T-helper 2 cell treated with Interferon-gamma antibody and Interleukin-4, amounts not matched to agents 100 ng/mL and 5 ng/mL, for 36 hours (primary cell): Measurements from ENCODE around the gene TMUB1. TPM values are rescaled to one million over a fixed set of nuclear protein-coding genes. Genes with fewer than 3 reads are reported as not detected.
"Not testable (repeated sequence)": the region's sequence is repeated elsewhere in the genome, so short reads cannot be mapped to it uniquely, and the experiment has no call there.

Source experiments
- intact Hi-C: fragments of 100-400 bp; cut with micrococcal nuclease; formaldehyde crosslinking; loops from one replicate; pipeline ENCODE4 v1.15.1; 2023
- total RNA-seq: library from RNA; stranded (reverse); gene quantifications from 2 replicates; pipeline ENCODE4 v1.2.3, GENCODE V29; 2022

Gene TMUB1
- total RNA-seq, 1 donor from 2014 or later, result 55.4 TPM

DNA sequence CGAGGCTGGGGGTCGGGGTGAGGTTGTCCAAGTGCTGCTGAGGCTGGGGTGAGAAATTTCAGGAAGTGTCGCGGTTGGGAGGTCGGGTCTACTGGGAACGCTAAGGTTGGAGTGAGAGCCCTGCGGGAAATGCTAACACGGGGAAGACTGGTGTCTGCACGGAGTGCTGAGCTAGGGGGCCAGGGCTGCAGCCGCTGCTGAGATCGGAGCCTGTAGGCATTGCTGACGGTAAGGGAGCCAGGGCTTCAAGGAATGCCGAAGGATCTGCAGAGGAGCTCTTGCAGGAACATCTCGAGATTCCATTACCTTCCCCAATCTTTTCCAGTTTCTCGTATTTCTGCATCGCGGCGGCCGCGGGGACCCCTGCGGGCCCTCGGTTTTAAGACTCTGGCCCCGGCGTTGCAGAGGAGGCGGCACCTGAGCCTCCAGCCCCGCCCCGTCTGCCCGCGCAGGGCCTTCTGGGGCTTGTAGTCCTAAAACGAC, 25.7 kb downstream of the TMUB1 start, which contains the start of gene CDK5:
Gene CDK5, minus strand, starts transcription at position 392 of the 483 bp plus-strand sequence. Its CDS starts 49 bp downstream, at position 343.
- intact Hi-C loops, result loop anchor here (1.0 to 5.0 kb wide), 2 partner anchors 45 to 170 kb away; partner anchors contain the start of gene ABCF2

DNA sequence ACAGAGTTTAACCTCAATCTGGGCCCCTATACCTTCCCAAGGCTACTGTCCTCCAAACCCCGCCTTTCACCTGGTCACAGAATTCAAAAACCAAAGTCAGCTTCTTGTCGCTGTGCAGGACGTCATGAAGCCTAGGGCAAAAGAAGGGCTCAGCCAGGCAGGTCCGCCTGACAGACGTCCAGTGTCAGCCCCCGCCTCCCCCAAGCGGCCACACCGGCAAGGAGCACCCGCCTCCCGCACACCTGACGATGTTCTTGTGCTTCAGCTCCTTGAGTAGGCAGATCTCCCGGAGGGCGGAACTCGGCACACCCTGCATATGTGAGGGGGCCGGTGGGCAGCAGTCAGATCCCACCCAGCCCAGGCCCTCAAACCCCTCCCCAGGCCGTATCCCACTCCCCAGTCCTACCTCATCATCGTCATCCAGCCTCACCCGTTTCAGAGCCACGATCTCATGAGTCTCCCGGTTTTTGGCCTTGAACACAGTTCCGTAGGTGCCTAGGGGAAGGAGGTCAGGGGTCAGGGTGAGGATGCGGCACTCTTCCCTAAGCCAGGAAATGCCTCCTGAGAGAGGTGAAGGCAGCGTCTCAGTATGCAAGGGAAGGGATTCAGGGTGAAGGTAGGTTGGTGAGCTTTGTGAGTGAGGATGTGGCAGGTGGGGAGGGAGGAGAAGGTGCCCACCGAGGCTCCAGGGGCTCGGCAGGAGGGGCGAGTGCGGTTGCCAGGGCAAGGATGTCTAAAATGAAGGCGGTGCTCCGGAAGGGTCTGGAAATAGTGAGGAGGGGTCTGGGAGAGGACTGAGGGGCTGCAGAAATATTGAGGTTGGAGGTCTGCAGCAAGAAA, 26.4 kb downstream of the TMUB1 start:
- intact Hi-C loops, result loop anchor here (1.0 to 5.0 kb wide), 2 partner anchors 45 to 170 kb away; partner anchors contain the start of gene ABCF2

DNA sequence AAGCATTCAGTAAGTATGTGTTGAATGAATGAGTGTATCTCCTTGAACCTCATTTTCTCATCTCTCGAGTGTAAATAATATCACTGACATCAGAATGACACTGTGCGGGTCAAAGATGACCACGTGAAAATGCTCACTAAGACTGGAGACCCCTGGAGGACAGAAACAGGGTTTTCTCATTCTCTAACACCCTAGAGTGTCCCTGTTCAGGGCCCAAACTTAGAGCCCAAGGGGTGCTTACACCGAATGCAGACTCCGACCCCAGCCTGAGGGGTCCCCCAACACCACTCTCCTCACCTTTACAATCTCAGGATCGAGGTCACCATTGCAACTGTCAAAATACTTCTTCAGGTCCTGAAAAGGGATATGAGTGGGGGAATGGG, 27.0 kb downstream of the TMUB1 start:
- intact Hi-C loops, result loop anchor here (5.0 kb wide), 1 partner anchor 44 kb away; no protein-coding TSS in a partner anchor

DNA sequence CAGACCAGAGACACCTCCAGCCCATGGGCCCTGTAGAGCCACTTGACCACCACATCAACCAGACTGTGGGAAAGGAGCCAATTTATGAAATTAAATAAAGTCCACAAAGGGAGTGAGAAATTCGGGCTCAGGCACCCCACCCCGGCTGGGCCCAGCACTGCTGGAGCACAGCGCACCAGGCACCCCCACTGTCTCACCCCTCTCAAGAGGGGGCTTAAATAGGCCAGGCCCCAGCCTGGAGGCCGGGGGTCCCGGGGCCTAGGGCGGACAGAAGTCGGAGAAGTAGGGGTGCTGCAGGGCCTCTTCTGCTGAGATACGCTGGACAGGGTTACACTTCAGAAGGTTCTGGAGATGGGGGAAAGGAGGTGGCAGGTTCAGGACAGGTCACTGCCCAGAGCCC, 29.5 kb downstream of the TMUB1 start:
- intact Hi-C loops, result no loop called here

DNA sequence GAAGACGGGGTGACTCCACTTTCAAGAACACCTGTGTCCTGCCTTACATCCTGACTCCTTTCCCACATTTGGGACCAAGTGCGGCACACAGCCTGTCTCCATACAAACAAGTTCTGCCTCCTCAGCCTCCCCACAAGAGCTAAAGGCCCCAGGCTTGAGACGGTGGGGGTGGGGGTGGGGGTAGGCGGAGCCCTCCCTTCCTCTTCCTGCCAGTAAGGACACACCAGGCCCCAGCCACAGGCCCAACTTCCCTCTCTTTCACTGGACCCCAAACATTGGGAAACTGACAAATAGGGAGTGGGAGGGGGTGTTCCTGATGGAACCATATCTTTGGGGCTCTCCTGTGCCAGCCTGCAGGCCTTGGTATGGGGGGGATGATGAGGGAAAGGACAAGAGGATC, 30.2 kb downstream of the TMUB1 start:
- intact Hi-C loops, result no loop called here

DNA sequence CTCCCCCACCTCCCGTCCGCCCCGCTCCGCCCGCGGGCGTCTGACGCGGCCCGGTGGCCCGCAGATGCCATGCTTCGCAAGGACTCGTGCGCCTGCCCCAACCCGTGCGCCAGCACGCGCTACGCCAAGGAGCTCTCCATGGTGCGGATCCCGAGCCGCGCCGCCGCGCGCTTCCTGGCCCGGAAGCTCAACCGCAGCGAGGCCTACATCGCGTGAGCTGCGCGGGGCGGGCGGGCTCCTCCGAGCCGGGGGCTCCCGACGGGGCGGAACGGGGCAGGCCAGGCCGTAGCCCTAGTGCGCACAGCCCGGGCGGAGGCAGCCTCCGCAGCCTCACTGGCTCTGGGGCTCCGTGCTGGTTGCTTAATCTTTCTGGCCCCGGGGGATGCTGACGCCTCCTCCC, 32.2 kb downstream of the TMUB1 start:
- intact Hi-C loops, result no loop called here

DNA sequence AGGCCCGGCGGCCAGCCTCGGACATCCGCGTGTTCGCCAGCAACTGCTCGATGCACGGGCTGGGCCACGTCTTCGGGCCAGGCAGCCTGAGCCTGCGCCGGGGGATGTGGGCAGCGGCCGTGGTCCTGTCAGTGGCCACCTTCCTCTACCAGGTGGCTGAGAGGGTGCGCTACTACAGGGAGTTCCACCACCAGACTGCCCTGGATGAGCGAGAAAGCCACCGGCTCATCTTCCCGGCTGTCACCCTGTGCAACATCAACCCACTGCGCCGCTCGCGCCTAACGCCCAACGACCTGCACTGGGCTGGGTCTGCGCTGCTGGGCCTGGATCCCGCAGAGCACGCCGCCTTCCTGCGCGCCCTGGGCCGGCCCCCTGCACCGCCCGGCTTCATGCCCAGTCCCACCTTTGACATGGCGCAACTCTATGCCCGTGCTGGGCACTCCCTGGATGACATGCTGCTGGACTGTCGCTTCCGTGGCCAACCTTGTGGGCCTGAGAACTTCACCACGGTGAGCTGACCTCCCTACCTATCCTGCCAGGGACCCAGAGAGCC, 34.3 kb downstream of the TMUB1 start:
- intact Hi-C loops, result no loop called here

DNA sequence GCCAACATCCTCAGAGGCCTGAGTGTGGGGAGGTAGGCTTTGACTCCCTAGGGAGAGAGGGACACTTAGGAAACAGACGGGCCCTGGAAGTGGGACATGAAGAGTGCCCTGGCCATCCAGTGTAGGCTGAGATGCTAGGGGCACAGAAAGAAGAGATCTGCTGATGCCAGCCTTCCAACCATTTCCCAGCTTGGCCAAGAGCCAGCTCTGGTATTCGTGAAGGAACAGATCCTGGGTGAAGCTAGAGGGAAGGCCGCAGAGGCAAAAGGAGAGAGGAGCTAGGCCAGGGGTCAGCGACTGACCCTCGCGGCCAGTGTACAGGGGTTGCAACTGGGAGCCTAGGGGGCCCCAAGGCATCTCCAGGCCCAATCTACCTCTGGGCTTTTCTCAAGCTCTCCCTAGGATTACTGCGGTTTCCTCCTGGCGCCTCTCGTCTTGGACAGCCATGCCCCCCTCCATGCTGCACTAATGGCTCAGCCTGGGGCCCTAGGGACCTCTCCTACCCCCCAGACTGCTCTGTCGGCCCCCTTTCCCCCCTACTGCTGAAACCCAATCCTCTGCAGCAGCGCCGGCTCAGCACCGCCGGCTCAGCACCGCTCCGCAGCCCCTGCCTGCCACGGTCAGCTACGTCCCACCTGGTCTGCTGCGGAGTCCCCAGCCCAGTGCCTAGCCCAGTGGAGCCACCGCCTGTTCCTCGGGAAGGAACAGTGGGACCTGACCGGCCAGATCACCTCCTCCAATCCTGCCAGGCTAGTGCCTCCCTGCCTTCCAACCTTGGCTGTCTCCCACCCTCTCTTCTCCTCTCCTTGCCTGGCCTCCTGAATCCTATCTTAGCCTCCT, 35.1 kb downstream of the TMUB1 start, which contains the start of gene ASIC3:
Gene ASIC3, plus strand, starts transcription at position 556 of the 840 bp plus-strand sequence. CDS start 355 bp downstream, outside the sequence.
- intact Hi-C loops, result no loop called here

DNA sequence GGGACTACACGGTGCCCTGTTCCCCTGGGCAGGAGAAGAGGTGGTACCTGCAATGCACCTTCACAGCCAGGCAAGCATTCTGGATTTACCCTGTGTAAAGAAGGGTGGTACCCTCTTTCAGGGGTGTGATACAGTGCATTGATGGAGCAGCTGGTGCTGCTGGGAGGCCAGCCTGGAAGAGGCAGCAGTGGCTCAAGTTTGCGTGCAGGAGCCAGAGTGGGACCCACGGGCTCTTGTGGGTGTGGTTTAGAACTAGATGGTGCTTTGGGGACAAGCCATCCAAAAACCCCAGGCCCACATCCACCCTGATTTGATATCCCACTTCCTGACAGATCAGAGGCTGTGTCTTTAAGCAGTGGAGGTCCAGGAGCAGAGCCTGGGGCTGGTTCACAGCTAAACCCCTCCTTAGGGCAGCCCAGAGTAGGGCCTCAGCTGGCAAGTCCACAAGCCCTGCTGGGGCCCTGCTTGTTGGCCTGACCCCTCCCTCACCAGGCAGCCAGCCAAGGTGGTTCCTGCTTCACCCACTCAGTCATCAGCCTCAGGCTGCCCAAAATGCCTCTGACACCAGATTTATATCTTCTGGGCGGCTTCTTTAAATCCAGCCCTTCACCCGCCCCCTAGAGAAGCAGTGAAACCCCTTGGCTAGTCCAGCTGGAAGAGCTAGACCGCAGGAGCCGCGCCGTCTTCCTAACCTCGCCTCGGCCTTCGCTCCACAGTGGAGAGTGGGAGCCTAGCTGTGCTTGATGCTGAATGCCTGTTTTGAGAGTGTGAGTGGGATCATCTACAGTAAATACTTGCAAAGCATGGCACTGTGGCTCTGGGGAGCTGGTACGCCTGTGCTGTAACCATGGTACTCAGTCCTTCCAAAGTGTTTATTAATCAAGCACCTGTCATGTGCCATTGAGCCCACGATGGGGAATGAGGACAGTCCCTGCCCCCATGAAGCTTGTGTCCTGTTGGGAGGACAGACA, 36.4 kb downstream of the TMUB1 start:
- intact Hi-C loops, result no loop called here

DNA sequence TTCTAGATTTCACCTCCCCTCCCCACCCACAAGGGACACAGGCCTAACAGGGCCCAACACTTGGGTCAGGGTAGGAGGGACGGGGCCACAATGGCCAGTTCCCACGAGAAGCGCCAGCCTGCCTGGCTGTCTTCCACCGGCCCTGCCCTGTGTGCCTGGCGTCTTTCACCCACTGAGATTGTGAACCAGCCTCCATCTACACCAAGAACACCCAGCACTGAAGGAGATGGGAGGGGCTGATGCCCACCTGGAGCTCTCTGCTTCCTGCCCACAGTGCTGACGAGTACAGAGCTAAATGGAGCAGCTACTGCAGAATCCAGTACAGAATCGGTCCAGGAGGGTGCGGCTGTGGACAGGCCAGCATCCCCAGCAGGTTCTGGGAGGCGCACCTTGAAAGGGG, 37.3 kb downstream of the TMUB1 start:
- intact Hi-C loops, result no loop called here

DNA sequence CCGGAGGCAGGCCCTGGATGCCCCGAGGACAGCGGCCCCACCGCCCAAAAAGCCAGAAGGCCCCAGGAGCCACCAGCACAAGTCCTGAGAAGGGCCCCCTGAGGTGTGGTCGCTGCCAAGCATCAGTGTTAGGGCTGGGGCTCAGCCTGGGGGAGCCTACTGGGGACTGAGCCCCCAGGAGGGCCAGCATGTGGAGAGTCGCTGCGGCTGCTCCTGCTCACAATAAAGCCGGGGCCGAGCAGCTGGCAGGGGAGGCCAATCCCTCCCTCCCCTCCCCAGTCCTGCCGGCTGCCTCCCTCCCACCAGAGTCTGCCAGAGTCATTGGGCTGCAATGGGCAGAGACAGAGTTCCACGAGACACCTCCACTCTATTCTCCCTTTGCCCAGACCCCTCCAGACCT, 38.0 kb downstream of the TMUB1 start:
- intact Hi-C loops, result no loop called here

DNA sequence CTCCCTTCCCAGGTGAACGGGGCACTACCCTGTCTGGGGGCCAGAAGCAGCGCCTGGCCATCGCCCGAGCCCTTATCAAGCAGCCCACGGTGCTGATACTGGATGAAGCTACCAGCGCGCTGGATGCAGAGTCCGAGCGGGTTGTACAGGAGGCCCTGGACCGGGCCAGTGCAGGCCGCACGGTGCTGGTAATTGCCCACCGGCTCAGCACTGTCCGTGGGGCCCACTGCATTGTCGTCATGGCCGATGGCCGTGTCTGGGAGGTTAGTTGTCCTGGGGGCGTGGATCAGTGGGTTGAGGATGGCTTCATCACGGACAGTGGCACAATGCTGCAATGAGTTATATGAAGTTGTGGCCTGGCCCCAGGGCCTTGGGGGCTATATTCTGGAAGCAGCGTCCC, 39.3 kb downstream of the TMUB1 start:
- intact Hi-C loops, result no loop called here

DNA sequence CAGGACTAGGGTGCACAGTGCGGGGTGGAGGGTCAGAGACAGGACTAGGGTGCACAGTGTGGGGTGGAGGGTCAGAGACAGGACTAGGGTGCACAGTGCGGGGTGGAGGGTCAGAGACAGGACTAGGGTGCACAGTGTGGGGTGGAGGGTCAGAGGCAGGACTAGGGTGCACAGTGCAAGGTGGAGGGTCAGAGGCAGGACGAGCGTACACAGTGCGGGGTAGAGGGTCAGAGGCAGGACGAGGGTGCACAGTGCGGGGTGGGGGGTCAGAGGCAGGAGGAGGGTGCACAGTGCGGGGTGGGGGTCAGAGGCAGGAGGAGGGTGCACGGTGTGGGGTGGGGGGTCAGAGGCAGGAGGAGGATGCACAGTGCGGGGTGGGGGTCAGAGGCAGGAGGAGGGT, 39.8 kb downstream of the TMUB1 start:
- intact Hi-C loops, result not testable (repeated sequence)

DNA sequence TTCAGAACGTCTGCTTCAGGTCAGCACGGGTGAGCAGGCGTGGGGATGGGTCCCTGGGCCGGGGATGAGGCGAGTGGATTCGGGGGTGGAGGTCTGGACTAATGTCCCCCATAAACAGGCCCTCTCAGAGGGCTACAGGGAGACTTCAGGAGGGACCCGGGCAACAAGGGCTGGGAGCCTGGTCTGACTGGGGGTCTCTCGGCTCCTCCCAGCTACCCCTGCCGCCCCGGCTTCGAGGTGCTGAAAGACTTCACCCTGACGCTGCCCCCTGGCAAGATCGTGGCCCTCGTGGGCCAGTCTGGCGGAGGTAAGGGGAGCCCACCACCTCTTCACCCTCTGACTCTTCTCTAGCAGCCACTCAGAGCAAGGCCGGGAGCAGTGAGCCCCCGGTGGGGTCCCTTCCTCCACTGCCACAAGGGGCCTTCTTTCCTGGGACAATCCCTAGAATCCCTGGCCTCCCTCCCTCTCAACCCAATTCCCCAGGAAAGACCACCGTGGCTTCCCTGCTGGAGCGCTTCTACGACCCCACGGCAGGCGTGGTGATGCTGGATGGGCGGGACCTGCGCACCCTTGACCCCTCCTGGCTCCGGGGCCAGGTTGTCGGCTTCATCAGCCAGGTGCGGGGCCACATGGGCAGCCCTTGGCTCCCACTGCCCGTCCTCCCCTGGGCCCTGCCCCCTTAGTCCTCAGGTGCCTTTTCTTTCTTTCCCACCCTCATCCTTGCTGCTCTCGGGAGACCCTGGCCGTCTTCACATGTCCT, 42.5 kb downstream of the TMUB1 start:
- intact Hi-C loops, result no loop called here

DNA sequence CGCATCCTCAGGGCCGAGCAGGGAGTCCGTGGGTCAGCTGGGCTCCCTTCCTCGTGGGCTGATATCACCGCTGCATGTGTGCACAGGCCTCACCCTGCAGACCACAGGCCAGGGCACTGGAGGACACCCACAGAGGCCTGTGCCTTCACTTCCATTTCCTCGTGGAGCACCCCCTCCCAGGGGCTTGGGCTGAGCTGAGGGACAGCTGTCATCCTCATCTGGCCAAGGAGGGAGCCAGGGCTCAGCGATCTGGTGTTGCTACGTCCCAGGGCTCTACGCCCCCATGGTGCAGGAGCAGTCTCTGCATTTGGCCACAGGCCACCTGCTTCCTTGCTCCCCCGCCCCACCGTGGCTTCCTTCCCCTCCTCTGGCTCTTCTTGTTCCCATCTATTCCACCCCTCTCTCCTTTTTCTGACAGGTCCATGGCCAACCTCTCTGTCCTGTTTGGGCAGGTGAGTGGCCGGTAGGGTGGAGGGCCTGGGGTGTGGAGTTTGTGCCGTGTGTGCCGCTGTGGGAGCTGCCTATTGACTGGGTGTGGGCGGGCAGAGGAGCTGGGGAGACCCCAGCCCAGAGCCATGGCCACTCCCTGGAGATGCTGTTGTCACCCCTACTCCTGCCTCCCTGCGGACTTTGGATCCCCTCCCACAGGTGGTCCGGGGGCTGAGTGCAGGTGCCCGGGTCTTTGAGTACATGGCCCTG, 43.3 kb downstream of the TMUB1 start:
- intact Hi-C loops, result no loop called here

DNA sequence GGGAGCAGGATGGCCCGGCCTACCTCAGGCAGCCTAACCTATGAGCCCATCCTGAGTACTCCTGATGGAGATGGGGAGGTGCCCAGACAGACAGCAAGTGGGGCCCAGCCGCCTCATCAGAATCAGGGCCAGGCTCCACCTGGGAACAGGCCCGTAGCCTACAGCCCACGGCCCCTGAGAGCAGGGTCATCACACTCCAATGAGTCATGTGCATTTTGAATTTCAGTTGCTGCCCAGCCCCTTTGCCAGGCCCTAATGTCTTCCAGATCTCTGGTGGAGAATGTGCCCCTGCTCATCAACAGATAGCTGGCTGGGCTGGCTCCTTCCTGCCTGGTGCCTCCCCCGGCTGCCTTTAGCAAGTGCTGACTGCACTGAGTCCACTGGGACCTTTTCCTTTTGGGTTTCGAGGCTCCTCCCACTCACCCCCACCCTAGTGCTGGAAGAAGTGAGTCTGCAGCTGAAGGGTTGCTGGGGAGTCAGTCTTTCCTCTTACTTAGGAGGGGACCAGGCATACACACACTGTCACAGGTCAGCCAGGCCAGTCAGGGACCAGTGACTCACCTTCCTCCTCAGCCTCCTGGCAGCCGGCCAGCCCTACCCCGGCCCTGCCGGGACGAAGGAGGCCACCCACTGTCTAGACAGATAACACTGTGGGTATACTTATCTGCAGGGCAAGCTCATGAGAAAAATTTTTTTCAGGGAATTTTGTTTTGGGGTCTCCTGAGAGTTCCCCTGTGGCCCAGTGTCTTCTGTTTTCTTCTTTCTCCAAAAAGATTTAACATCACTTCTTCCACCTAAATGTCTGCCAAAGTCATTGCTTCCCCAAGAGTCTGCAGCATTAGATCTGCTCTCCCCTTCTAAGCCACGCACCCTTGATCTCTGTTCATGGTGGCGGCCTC, 44.1 kb downstream of the TMUB1 start:
- intact Hi-C loops, result no loop called here

DNA sequence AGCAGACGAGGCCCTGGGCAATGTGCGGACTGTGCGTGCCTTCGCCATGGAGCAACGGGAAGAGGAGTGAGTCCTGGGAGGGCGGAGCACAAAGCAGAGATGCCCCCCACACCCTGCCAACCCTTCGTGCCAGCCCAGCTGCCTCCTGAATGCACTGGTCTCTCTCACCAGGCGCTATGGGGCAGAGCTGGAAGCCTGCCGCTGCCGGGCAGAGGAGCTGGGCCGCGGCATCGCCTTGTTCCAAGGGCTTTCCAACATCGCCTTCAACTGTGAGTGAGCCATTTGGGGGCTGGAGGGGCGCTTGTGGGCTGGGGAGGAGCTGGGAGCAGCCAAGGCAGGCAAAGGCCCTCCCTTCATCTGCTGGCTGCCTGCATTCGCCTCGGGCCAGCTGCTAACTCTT, 47.4 kb downstream of the TMUB1 start:
- intact Hi-C loops, result no loop called here
